Keratinocyte (primary cell): Measurements from ENCODE around the gene METAP1D.

Experiments used
- EZH2 ChIP-seq: IDR thresholded peaks from one replicate; pipeline ENCODE4 v1.6.1; 2012; ENCODE audit warnings: inconsistent platforms, mild to moderate bottlenecking, low read length, moderate library complexity
- TF ChIP-seq, protein P1 (sequence below), 3 experiments: IDR thresholded peaks in 1 of 3; conservative IDR thresholded peaks in 1 of 3; optimal IDR thresholded peaks in 1 of 3; 2 replicates in 2 of 3; 3 replicates in 1 of 3; pipeline versions ENCODE3 to v1.5.1; 2011; ENCODE audit warnings: low read length in 3 of 3, mild to moderate bottlenecking in 3 of 3, moderate library complexity in 2 of 3, control low read depth in 1 of 3, inconsistent platforms in 1 of 3; ENCODE audit not compliant: insufficient read depth in 2 of 3; ENCODE audit errors: extremely low read depth in 1 of 3

DNA sequence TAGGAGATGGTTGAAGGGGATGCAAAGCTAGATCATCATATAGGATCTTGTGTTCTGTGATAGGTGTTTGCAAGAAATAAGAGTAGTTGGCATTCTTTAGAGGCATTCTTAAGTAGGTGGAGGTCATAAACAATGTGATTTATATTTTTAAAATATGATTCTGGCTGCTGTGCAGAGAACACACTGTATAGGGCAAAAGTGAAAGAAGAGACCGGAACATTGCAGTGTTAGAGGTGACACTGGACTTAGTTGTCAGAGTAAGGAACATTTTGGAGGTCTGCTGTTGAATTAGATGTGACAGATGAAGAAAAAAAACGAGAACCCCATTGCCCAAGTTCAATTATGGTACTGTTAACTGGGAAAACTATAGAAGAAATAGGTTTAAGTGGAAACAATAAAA is 39.8 kb upstream of the METAP1D start:
- no peak for TF ChIP-seq EZH2
- TF ChIP-seq, protein P1, sequence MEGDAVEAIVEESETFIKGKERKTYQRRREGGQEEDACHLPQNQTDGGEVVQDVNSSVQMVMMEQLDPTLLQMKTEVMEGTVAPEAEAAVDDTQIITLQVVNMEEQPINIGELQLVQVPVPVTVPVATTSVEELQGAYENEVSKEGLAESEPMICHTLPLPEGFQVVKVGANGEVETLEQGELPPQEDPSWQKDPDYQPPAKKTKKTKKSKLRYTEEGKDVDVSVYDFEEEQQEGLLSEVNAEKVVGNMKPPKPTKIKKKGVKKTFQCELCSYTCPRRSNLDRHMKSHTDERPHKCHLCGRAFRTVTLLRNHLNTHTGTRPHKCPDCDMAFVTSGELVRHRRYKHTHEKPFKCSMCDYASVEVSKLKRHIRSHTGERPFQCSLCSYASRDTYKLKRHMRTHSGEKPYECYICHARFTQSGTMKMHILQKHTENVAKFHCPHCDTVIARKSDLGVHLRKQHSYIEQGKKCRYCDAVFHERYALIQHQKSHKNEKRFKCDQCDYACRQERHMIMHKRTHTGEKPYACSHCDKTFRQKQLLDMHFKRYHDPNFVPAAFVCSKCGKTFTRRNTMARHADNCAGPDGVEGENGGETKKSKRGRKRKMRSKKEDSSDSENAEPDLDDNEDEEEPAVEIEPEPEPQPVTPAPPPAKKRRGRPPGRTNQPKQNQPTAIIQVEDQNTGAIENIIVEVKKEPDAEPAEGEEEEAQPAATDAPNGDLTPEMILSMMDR (optimal IDR thresholded peaks at IDR 0.05 in 1 of 3, IDR thresholded peaks at IDR 0.05 in 1 of 3, conservative IDR thresholded peaks at IDR 0.05 in 1 of 3; ENCODE audit: extremely low read depth in 1 of 3, insufficient read depth in 2 of 3, low read length in 3 of 3), result no peak
